Measurements from ENCODE around the gene ABCA2.
"Not testable (repeated sequence)": the region's sequence is repeated elsewhere in the genome, so short reads cannot be mapped to it uniquely, and the experiment has no call there.

Gene ABCA2

GRCh38 chr9:137035507-137035834 is 7.4 kb upstream of the ABCA2 start:
- DNase-seq (ENCODE audit: low spot score): no peak
- no peak for TF ChIP-seq CTCF (IDR thresholded peaks at IDR 0.05; ENCODE audit: extremely low read depth, missing control alignments)

- peak; percentile 94 for DNase-seq (ENCODE audit: low spot score)
- TF ChIP-seq CTCF (IDR thresholded peaks at IDR 0.05; ENCODE audit: extremely low read depth, missing control alignments): peak; percentile 98
Measured at GRCh38 chr9:137034709-137035506, 6.9 kb upstream of the ABCA2 start.

- no peak for TF ChIP-seq CTCF (IDR thresholded peaks at IDR 0.05; ENCODE audit: extremely low read depth, missing control alignments)
- no peak for DNase-seq (ENCODE audit: low spot score)
Measured at GRCh38 chr9:137034039-137034708, 6.1 kb upstream of the ABCA2 start.

- not testable (repeated sequence) for DNase-seq (ENCODE audit: low spot score)
Measured at GRCh38 chr9:137033481-137033880, 5.4 kb upstream of the ABCA2 start.

GRCh38 chr9:137032858-137033257 is 4.8 kb upstream of the ABCA2 start:
- DNase-seq (ENCODE audit: low spot score): no peak
- no peak for TF ChIP-seq CTCF (IDR thresholded peaks at IDR 0.05; ENCODE audit: extremely low read depth, missing control alignments)

- no peak for DNase-seq (ENCODE audit: low spot score)
- TF ChIP-seq CTCF (IDR thresholded peaks at IDR 0.05; ENCODE audit: extremely low read depth, missing control alignments): no peak
Measured at GRCh38 chr9:137031904-137032640, 4.0 kb upstream of the ABCA2 start, which contains the start of gene FUT7. TSS of gene FUT7 (minus strand) at chr9:137032088. CDS start at chr9:137031991, 97 bp downstream.

- DNase-seq (ENCODE audit: low spot score): no peak
- no peak for TF ChIP-seq CTCF (IDR thresholded peaks at IDR 0.05; ENCODE audit: extremely low read depth, missing control alignments)
Measured at GRCh38 chr9:137030538-137031527, 2.8 kb upstream of the ABCA2 start.
